Measurements from ENCODE around the gene PLA2G4A.

DNA sequence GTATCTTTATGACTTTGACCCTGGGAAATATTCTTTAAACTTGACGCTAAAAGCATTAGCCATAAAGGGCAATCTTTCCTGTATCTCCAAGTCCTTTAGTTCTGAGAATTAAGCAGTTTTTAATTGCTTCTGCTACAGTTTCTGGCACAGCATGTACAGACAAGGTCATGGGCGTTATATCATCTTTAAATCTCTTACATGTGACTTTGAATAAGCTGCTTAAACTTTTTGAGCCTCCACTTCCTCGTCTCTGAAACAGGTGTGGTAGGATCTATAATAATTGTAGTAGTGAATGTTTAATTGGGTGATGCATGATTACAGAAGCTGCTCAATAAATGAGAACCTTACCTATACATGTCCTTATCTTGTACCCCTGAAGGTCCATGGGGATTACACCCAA lies 153.4 kb downstream of the PLA2G4A start:
- TF ChIP-seq EZH2phosphoT487 (IDR thresholded peaks at IDR 0.05; ENCODE audit: insufficient read depth, low read depth): no peak
- no peak for TF ChIP-seq EZH2 (IDR thresholded peaks at IDR 0.05; ENCODE audit: insufficient read depth, poor library complexity, severe bottlenecking)
